ENCODE data around the gene IPCEF1. TPM values are rescaled to one million over a fixed set of nuclear protein-coding genes. Genes with fewer than 3 reads are reported as not detected.

The IPCEF1 gene
- total and polyA plus RNA-seq, 4 donors: 0.46 to 2.8 (median 1.3) TPM

- Histone ChIP-seq H3K27ac (ENCODE audit: low read depth in 1 of 2, low read length in 2 of 2) (no peak overlapping the region), H3K9me3 (ENCODE audit: control insufficient read depth in 4 of 4, low read length in 3 of 4) (peaks cover 3 to 12% (median 6%) of the 10 kb centered on the region in 4 donors), H3K9ac (ENCODE audit: low read depth in 1 of 2, low read length in 2 of 2) (no peak overlapping the region), H3K36me3 (ENCODE audit: control insufficient read depth in 4 of 4, insufficient read depth in 3 of 4, low read depth in 1 of 4, low read length in 3 of 4) (no peaks in the 10 kb centered on the region), H3K27me3 (ENCODE audit: control insufficient read depth in 4 of 4, insufficient read depth in 4 of 4, low read length in 3 of 4) (no peaks in the 10 kb centered on the region), H3K4me3 (ENCODE audit: low read depth in 1 of 3, low read length in 3 of 3) (no peak overlapping the region), H3K4me1 (ENCODE audit: control insufficient read depth in 4 of 4, insufficient read depth in 4 of 4, low read length in 3 of 4) (no peaks in the 10 kb centered on the region)
- no peak for DNase-seq (ENCODE audit: low spot score)
- 72% methylated on average over 2 of the region's 2 CpGs for WGBS
- TF ChIP-seq HNF4G (IDR thresholded peaks at IDR 0.05): no peak
- TF ChIP-seq REST (IDR thresholded peaks at IDR 0.05): no peak
- TF ChIP-seq GABPA (IDR thresholded peaks at IDR 0.05 in 1 of 2, conservative IDR thresholded peaks at IDR 0.05 in 1 of 2): no peak
- TF ChIP-seq JUND (IDR thresholded peaks at IDR 0.05): no peak
- TF ChIP-seq CTCF (IDR thresholded peaks at IDR 0.05; ENCODE audit: low read depth, low read length, missing input control): no peak
- no peak for TF ChIP-seq FOXA1 (IDR thresholded peaks at IDR 0.05)
- TF ChIP-seq SP1 (IDR thresholded peaks at IDR 0.05): no peak
- TF ChIP-seq EGR1 (IDR thresholded peaks at IDR 0.05; ENCODE audit: low read depth in 2 of 2): no peak
- no peak for TF ChIP-seq NR2F2 (IDR thresholded peaks at IDR 0.05)
- TF ChIP-seq MAX (IDR thresholded peaks at IDR 0.05): no peak
- no peak for TF ChIP-seq ATF3 (IDR thresholded peaks at IDR 0.05)
- no peak for TF ChIP-seq ZBTB33 (IDR thresholded peaks at IDR 0.05)
- no peak for TF ChIP-seq RXRA (IDR thresholded peaks at IDR 0.05)
Measured at GRCh38 chr6:154125421-154125820, 231.2 kb downstream of the IPCEF1 start.

GRCh38 chr6:154123155-154123956, 233.2 kb downstream of the IPCEF1 start:
- no peaks in the 10 kb centered on the region for H3K36me3 ChIP-seq (ENCODE audit: control insufficient read depth in 4 of 4, insufficient read depth in 3 of 4, low read depth in 1 of 4, low read length in 3 of 4)
- H3K4me3 ChIP-seq (ENCODE audit: low read depth in 1 of 3, low read length in 3 of 3): no peak overlapping the region
- H3K9ac ChIP-seq (ENCODE audit: low read depth in 1 of 2, low read length in 2 of 2): no peak overlapping the region
- no peak for TF ChIP-seq EGR1 (IDR thresholded peaks at IDR 0.05; ENCODE audit: low read depth in 2 of 2)
- no peak for TF ChIP-seq RXRA (IDR thresholded peaks at IDR 0.05)
- no peak for TF ChIP-seq NR2F2 (IDR thresholded peaks at IDR 0.05)
- no peak for TF ChIP-seq CTCF (IDR thresholded peaks at IDR 0.05; ENCODE audit: low read depth, low read length, missing input control)
- no peak for TF ChIP-seq RAD21 (IDR thresholded peaks at IDR 0.05)
- no peak for TF ChIP-seq SP1 (IDR thresholded peaks at IDR 0.05)
- TF ChIP-seq GABPA (IDR thresholded peaks at IDR 0.05 in 1 of 2, conservative IDR thresholded peaks at IDR 0.05 in 1 of 2): no peak
- TF ChIP-seq FOXA1 (IDR thresholded peaks at IDR 0.05): no peak
- no peaks in the 10 kb centered on the region for H3K27me3 ChIP-seq (ENCODE audit: control insufficient read depth in 4 of 4, insufficient read depth in 4 of 4, low read length in 3 of 4)
- no peak for DNase-seq (ENCODE audit: low spot score)
- H3K27ac ChIP-seq (ENCODE audit: low read depth in 1 of 2, low read length in 2 of 2): no peak overlapping the region
- WGBS: 68% methylated on average over 8 of the region's 8 CpGs
- no peaks in the 10 kb centered on the region for H3K4me1 ChIP-seq (ENCODE audit: control insufficient read depth in 4 of 4, insufficient read depth in 4 of 4, low read length in 3 of 4)
- peaks cover 3 to 12% (median 6%) of the 10 kb centered on the region in 4 donors for H3K9me3 ChIP-seq (ENCODE audit: control insufficient read depth in 4 of 4, low read length in 3 of 4)

Data from liver (tissue), 9 donors.